Loucy (cell line): ENCODE measurements around the gene BCL11B.

Experiments used
- H2AFZ ChIP-seq: fragments of 200-600 bp; sonication (generic); 2 replicates; pipeline ENCODE4 v1.6.0; 2016; ENCODE audit warnings: antibody characterized with exemption, mild to moderate bottlenecking, low read length, moderate library complexity
- H3F3A ChIP-seq: fragments of 200-600 bp; 2 replicates; pipeline ENCODE4 v1.6.0; 2016; ENCODE audit warnings: antibody characterized with exemption, low read depth, mild to moderate bottlenecking
- H3K27me3 ChIP-seq: fragments of 200-600 bp; sonication (generic); 2 replicates; pipeline ENCODE4 v1.6.1; 2014; ENCODE audit warnings: low read length, mild to moderate bottlenecking; ENCODE audit not compliant: insufficient read depth, poor library complexity, severe bottlenecking
- H3K36me3 ChIP-seq: fragments of 200-600 bp; sonication (generic); 2 replicates; pipeline ENCODE4 v1.6.1; 2016; ENCODE audit warnings: low read length; ENCODE audit not compliant: insufficient read depth
- H3K4me1 ChIP-seq: fragments of 200-600 bp; sonication (generic); 2 replicates; pipeline ENCODE4 v1.5.1; 2014; ENCODE audit warnings: low read length, mild to moderate bottlenecking; ENCODE audit not compliant: insufficient read depth, poor library complexity, severe bottlenecking
- H3K4me2 ChIP-seq: fragments of 200-600 bp; sonication (generic); 2 replicates; pipeline ENCODE4 v1.6.0; 2014; ENCODE audit warnings: antibody characterized with exemption, low read length, low read depth, mild to moderate bottlenecking; ENCODE audit not compliant: poor library complexity, severe bottlenecking
- H3K4me3 ChIP-seq: fragments of 200-600 bp; sonication (generic); 2 replicates; pipeline ENCODE4 v1.5.1; 2014; ENCODE audit warnings: low read length, mild to moderate bottlenecking, mixed read lengths; ENCODE audit not compliant: poor library complexity, severe bottlenecking
- H3K79me2 ChIP-seq: fragments of 200-600 bp; sonication (generic); 2 replicates; pipeline ENCODE4 v1.6.1; 2014; ENCODE audit warnings: low read length; ENCODE audit not compliant: insufficient read depth
- H3K9ac ChIP-seq: fragments of 200-600 bp; sonication (generic); 2 replicates; pipeline ENCODE4 v1.6.0; 2014; ENCODE audit warnings: mild to moderate bottlenecking, low read depth, low read length, moderate library complexity; ENCODE audit not compliant: poor library complexity, severe bottlenecking
- H3K9me2 ChIP-seq: fragments of 200-600 bp; sonication (generic); replicated peaks from 2 replicates; pipeline ENCODE4 v1.6.1; 2016; ENCODE audit warnings: low read depth, low read length, mixed read lengths
- H3K9me3 ChIP-seq: fragments of 200-600 bp; sonication (generic); 2 replicates; pipeline ENCODE4 v1.6.1; 2014; ENCODE audit warnings: mild to moderate bottlenecking, antibody characterized with exemption, low read length, low read depth; ENCODE audit not compliant: insufficient read depth
- H4K20me1 ChIP-seq: fragments of 200-600 bp; sonication (generic); 2 replicates; pipeline ENCODE4 v1.6.0; 2014; ENCODE audit warnings: antibody characterized with exemption, low read length, mild to moderate bottlenecking; ENCODE audit not compliant: insufficient read depth, poor library complexity, severe bottlenecking
- CTCF ChIP-seq: fragments of 200-600 bp; sonication (generic); conservative IDR thresholded peaks from 2 replicates; pipeline ENCODE4 v1.5.1; 2014; ENCODE audit warnings: mild to moderate bottlenecking, antibody characterized with exemption, low read length
- EZH2phosphoT487 ChIP-seq: fragments of 200-600 bp; IDR thresholded peaks from 2 replicates; pipeline ENCODE4 v1.6.1; 2018; ENCODE audit warnings: antibody characterized with exemption, mild to moderate bottlenecking, moderate library complexity, borderline replicate concordance

The BCL11B gene

DNA sequence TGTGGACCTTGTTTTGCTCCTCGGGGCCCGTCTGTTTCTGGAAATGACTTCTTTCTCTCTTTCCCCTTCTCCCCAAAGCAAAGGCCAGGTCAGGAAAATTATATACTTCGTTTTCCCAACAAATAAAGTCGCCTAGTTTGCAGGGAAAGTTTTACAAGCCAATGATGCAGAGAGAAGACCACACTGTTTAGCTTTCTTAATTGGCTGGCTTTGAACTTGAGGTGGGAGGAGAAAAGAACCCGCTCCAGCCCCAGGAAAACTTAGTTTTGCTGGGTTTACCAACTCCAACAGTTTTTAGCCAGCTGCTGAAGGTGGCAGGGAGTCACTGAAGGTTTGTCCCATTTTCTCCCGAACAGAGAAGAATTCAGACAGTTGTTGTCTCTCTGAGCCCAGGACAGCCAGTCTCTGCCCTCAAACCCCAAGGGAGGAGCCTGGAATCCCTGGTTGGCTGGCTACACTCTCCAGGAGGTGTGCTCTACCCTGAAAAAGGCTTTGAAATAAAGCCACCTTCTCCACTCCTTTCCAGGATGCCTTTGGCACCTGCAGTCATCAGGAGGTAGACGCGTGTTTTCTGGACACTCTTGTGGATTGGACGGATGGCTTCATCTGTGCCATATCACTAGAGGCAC, 24.8 kb downstream of the BCL11B start:
- peaks cover 81% of the 10 kb centered on the region for H4K20me1 ChIP-seq

GRCh38 chr14:99246536-99247097, 25.4 kb downstream of the BCL11B start:
- H2AFZ ChIP-seq = no peak overlapping the region
- no peaks in the 10 kb centered on the region for H3K9me2 ChIP-seq
- no peaks in the 10 kb centered on the region for H3K27me3 ChIP-seq
- peaks cover 77% of the 10 kb centered on the region for H4K20me1 ChIP-seq
- TF ChIP-seq EZH2phosphoT487 (no peak), CTCF (no peak)
- H3K36me3 ChIP-seq = peaks cover 56% of the 10 kb centered on the region; the same call in 1 of the 2 replicates
- no peak overlapping the region for H3K9ac ChIP-seq
- H3F3A ChIP-seq = no peaks in the 10 kb centered on the region
- peaks cover 100% of the 10 kb centered on the region for H3K79me2 ChIP-seq
- no peak overlapping the region for H3K4me3 ChIP-seq
- H3K4me1 ChIP-seq = no peaks in the 10 kb centered on the region
- H3K9me3 ChIP-seq = no peaks in the 10 kb centered on the region
- no peak overlapping the region for H3K4me2 ChIP-seq

More for the DNA sequence above, 24.8 kb downstream of the BCL11B start:
- no peaks in the 10 kb centered on the region for H3K9me3 ChIP-seq
- H3K4me2 ChIP-seq = no peak overlapping the region
- no peaks in the 10 kb centered on the region for H3K4me1 ChIP-seq
- peaks cover 100% of the 10 kb centered on the region for H3K79me2 ChIP-seq
- no peak overlapping the region for H3K4me3 ChIP-seq
- no peaks in the 10 kb centered on the region for H3K27me3 ChIP-seq
- peaks cover 62% of the 10 kb centered on the region; the same call in 1 of the 2 replicates for H3K36me3 ChIP-seq
- H3F3A ChIP-seq = no peaks in the 10 kb centered on the region
- no peak overlapping the region for H3K9ac ChIP-seq
- H2AFZ ChIP-seq = no peak overlapping the region
- H3K9me2 ChIP-seq = no peaks in the 10 kb centered on the region
- TF ChIP-seq CTCF = no peak
- TF ChIP-seq EZH2phosphoT487 = no peak

DNA sequence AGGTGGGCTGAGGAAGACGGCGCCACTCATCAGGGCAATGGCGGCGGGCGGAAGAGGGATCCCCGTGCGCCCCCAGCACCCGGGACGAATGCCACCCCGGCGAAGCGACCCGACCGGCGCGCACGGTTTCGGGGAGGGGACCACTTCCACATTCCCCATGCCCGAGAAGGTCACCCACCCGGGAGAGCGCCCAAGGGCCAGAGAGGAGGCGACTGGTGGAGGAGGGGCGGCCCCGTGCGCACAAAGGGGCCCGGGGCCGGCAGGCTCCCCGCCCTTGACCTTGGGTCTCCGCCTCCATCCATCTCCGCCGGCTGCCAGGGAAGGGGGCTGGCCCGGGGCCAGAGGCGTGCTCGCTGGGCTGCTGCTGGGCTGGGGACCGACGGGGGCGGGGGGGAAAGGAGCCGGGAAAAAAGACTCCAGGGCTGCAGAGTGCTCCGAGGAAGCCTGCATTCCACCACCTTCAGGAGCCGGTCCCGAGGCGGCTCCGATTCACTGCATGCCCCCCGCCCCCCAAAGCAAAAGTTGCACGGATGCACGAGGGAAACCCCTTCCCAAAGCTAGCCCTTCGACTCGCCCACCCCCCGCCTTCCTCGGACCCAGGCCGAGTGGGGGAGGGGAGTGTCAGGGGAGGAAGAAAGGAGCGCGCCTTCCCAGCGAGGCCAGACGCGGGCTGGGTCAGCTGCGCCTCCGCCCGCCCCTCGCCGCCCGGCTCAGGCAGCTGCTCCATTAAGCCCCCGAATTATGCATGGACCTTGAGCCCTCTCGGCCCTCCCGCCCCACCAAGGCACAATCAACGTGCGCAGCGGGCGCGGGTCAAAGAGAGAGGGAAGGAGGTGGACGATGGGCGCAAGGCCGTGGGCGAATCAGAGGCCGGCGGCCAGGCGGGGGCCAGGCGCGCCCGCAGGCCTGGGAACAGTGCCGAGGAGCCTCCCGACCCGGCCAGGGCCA, 26.2 kb downstream of the BCL11B start:
- Histone ChIP-seq H3K36me3 (peaks cover 48% of the 10 kb centered on the region; the same call in 1 of the 2 replicates), H3K4me3 (no peak overlapping the region), H3F3A (no peaks in the 10 kb centered on the region), H3K27me3 (no peaks in the 10 kb centered on the region), H3K4me1 (no peaks in the 10 kb centered on the region), H3K9me2 (no peaks in the 10 kb centered on the region), H3K79me2 (peaks cover 100% of the 10 kb centered on the region), H4K20me1 (peaks cover 75% of the 10 kb centered on the region), H3K4me2 (no peak overlapping the region), H3K9me3 (no peaks in the 10 kb centered on the region), H2AFZ (no peak overlapping the region), H3K9ac (no peak overlapping the region)
- TF ChIP-seq EZH2phosphoT487 = no peak
- TF ChIP-seq CTCF = no peak
